Left cardiac atrium (tissue), 4 donors: ENCODE results near the gene LGALS12. TPM values are rescaled to one million over a fixed set of nuclear protein-coding genes. Genes with fewer than 3 reads are reported as not detected.

Experiments
- ATAC-seq, 2 donors: fragments of 200-7000 bp; cut with Tn5 transposase; one replicate each; pipeline ENCODE4 v1.9.1; 2020; ENCODE audit warnings: mild to moderate bottlenecking in 2 of 2, moderate library complexity in 2 of 2
- DNase-seq: peaks from one replicate; pipeline ENCODE4 v3.0.0-alpha.2; 2020
- intact Hi-C, 2 donors: fragments of 100-400 bp; cut with DNase I; formaldehyde crosslinking; loops; one replicate each; pipeline versions ENCODE4 v1.14.1 to v1.15.1; 2022 to 2023
- total RNA-seq, 2 donors: library from RNA; stranded (reverse); fragmentation: NEBNext Ultra II Directional; extraction: Animal tissue kit (Norgen Biotek cat#: 25700); gene quantifications; one replicate each; pipeline ENCODE4 v1.2.1, GENCODE V29; 2021
- donor health status: DM: no; HTN: yes; CAD: no.
- donor health status: DM: no; HTN: yes; CAD: no; lungs with severe emphysema.
- donor health status: DM: yes; HTN: yes; CAD: no.
- donor health status: Dilated cardiomyopathy.

Gene LGALS12
- total RNA-seq, 2 donors from 2014 or later = 22.0 to 32.1 TPM

DNA sequence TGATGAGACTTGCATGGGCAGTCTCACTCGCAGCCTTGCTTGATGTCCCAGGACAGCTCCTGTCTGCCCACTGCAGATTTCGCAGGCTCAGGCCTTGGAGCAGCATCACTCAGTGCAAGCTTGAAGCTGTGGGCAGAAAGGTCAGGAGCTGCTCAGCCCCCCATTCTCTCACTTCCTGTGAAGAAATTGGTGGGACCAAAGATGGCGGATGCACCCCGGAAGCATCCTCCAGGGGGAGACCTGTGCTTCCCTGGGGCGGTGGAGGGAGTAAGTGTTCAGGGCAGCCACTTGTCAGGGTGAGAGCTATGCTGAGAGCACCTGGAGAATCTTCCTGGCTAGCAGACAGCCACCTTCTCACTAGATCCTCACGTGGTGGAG lies 46.0 kb downstream of the LGALS12 start:
- ATAC-seq (no peak), DNase-seq (no peak)
- intact Hi-C loops = no loop called here

DNA sequence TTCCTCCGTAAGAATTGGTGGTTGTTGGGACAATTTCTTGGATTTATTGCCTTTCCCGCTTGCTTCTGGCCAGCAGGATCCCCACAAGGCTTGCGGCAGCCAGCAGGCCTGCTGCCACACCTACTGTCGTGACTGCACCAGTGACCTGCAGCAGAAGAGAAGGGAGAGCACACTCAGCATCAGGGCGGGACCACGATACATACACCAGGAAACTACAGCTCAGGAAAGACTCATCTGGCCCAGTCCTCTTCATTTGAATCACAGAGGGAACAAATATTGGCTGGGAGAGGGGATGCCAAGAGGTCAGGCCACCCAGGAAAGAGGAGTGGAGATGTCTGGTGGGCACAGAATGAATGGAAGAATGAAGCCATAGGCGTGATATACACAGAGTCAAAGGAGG lies 47.0 kb downstream of the LGALS12 start:
- DNase-seq (no peak), ATAC-seq (no peak)
- intact Hi-C loops = no loop called here

DNA sequence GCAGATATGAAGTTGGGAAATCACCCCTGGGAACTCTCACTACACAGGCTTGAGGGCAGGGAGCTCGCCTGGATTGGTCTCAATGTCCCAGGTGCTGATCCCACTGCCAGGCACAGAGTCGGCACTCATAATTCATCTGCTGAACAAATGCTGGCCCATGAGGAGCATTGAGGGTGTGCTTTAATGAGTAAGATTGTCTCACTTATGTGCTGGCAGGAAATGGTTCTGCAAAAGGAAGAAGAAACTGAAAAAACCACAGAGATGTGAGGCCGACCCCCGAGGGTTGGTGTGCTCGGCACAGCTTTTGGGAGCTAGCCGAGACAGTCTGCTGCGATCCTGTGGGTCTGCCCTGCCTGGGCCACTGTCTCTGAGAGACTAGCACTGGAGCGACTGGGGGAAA lies 47.9 kb downstream of the LGALS12 start:
- peak in 1 of 2 donors; percentile 45 for ATAC-seq
- DNase-seq = no peak
- intact Hi-C loops = no loop called here

- intact Hi-C loops = no loop called here
- ATAC-seq (no peak), DNase-seq (no peak)
These were observed 49.0 kb downstream of the LGALS12 start for GRCh38 chr11:63554877-63555223.

GRCh38 chr11:63556404-63557013 lies 50.6 kb downstream of the LGALS12 start:
- intact Hi-C loops = no loop called here
- DNase-seq (no peak), ATAC-seq (no peak)

- ATAC-seq = no peak
- DNase-seq = no peak
- intact Hi-C loops = no loop called here
These were observed 51.7 kb downstream of the LGALS12 start for GRCh38 chr11:63557570-63557969.

- ATAC-seq = no peak
- no peak for DNase-seq
- intact Hi-C loops = no loop called here
These were observed 52.7 kb downstream of the LGALS12 start for GRCh38 chr11:63558459-63559157.

DNA sequence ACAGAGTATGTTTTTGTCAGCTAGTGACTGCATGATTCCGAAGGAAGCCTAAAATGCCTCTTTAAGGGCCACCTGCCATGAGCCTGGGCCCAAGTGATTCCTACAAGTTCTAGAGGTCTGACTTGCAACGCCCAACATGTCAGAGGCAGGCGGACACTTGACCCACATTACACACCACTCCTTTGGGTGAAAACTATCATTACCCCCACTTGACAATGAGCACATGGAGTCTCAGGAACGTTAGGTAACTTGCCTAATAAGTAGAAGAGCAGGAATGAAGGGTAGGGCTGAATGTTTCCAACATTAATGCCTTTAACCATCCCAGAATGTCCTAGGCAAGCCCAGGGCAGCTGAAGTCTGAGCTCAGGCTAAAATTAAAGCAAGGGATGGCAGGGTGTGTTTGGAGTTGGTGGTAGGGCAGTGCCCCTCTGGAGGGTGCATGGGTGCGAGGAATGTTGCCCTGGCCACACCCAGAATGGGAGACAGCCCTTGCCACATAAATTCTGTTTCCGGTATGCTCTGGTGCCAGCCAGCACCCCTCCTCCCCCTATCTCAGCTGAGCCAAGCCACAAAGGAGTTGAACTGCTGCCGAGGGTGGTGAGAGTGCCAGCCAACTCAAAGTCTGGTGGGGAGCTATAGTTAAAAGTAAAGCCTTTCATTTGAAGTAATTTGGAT lies 54.8 kb downstream of the LGALS12 start:
- intact Hi-C loops = no loop called here
- ATAC-seq = peak; percentile 84
- DNase-seq = no peak

- no peak for DNase-seq
- no peak for ATAC-seq
- intact Hi-C loops = no loop called here
These were observed 57.5 kb downstream of the LGALS12 start, which contains the start of gene PLAAT2 for GRCh38 chr11:63563201-63564055. Gene PLAAT2, minus strand, starts transcription at chr11:63563379. Its CDS starts 55 bp downstream, at chr11:63563324.

- intact Hi-C loops = no loop called here
- ATAC-seq = no peak
- DNase-seq = no peak
These were observed 58.3 kb downstream of the LGALS12 start for GRCh38 chr11:63564056-63564774.

DNA sequence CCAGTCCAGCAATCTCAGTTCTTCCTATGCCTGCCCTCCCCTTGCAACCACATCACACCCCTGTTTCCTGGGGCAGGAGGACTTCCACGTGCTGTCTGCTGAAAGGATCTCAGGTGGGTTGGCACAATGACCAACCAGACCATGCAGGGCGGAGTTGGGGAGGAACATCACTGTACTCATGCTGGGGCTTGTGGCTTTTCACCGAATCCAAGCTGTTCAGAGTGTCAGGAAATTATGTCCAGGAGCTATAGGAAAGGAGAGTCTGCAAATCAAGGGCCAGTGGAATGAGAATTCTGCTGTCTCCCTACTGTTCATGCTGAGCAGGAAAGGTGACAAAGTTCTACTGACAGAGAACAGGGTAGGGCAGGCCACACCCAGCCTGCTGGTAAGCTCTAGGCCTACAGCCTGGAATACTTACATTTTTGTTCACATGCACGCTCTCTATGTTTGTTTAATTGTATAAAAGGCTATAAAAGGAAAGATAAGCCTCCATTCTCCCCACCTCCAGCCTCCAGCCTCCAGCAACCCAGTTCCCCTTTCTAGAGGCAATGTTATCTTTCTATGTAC lies 59.0 kb downstream of the LGALS12 start:
- ATAC-seq = no peak
- no peak for DNase-seq
- intact Hi-C loops = no loop called here

Other genes with a start within 250 kb of the LGALS12 start
- not detected for gene SLC22A9, start 136.3 kb upstream of the LGALS12 start, total RNA-seq
- gene PLAAT5, start 14.9 kb upstream of the LGALS12 start, total RNA-seq = 10 to 100 TPM in 1 of 2 donors, 1 to 10 TPM in 1; 9.3 to 15.8 TPM
- 10 to 100 TPM; 11.3 to 16.6 TPM for gene PLAAT4, start 30.7 kb downstream of the LGALS12 start, total RNA-seq
- gene PLAAT2, start 57.3 kb downstream of the LGALS12 start, total RNA-seq = under 1 TPM; 0.32 to 0.47 TPM
- 100 to 1,000 TPM; 156 to 173 TPM for gene PLAAT3, start 108.3 kb downstream of the LGALS12 start, total RNA-seq
- gene ATL3, start 165.3 kb downstream of the LGALS12 start, total RNA-seq = 10 to 100 TPM; 31.4 to 36.2 TPM
- 10 to 100 TPM; 71.9 to 92.5 TPM for gene RTN3, start 175.4 kb downstream of the LGALS12 start, total RNA-seq